Motor neuron (in vitro differentiated cells): ENCODE results near the gene MRTO4. TPM values are rescaled to one million over a fixed set of nuclear protein-coding genes. Genes with fewer than 3 reads are reported as not detected.
"Not testable (repeated sequence)": the region's sequence is repeated elsewhere in the genome, so short reads cannot be mapped to it uniquely, and the experiment has no call there.

Source experiments
- ATAC-seq, 8 experiments: fragments of 200-7000 bp; cut with Tn5 transposase; replicated peaks in 6 of 8; 2 replicates each; pipeline ENCODE4 v1.8.0; 2021; ENCODE audit warnings: mild to moderate bottlenecking in 8 of 8, moderate library complexity in 8 of 8
- H3K27ac ChIP-seq, 2 donors: fragments of 250-450 bp; sonication (Bioruptor Pico); 2 replicates each; pipeline ENCODE4 v1.9.0; 2021; ENCODE audit warnings: antibody characterized with exemption in 2 of 2, mild to moderate bottlenecking in 2 of 2, moderate library complexity in 1 of 2
- H3K4me1 ChIP-seq, 2 donors: fragments of 250-450 bp; sonication (Bioruptor Pico); replicated peaks in 1 of 2; 2 replicates each; pipeline ENCODE4 v1.6.1; 2021; ENCODE audit warnings: antibody characterized with exemption in 2 of 2, mild to moderate bottlenecking in 2 of 2, moderate library complexity in 1 of 2
- H3K4me3 ChIP-seq, 5 donors: fragments of 250-450 bp; sonication (Bioruptor Pico); 2 replicates each; pipeline ENCODE4 v1.9.0; 2021; ENCODE audit warnings: antibody characterized with exemption in 5 of 5, mild to moderate bottlenecking in 5 of 5, moderate library complexity in 4 of 5
- WGBS, 10 experiments: fragments of 450-650 bp; shearing (Covaris generic); methylation state at CpG; one replicate each; pipeline ENCODE4 v1.0.0; 2022; 5-methylcytosine and 5-hydroxymethylcytosine counted together
- in situ Hi-C, 9 experiments: fragments of 400-800 bp; cut with MboI; loops; one replicate each; pipeline ENCODE4 v1.15.0; 2021; ENCODE audit warnings: low sequenced_read_pairs in 9 of 9, low pct_unique_long_range_greater_than_20kb in 2 of 9; ENCODE audit not compliant: unreplicated experiment in 9 of 9
- total RNA-seq, 8 experiments: library from RNA; unstranded; fragments of 300-600 nt; gene quantifications; 2 replicates each; pipeline versions ENCODE4 v1.2.3 to v1.2.4, GENCODE V29; 2022

Gene MRTO4
- total RNA-seq, 8 experiments from 2014 or later, result 32.1 to 67.3 (median 35.7) TPM

- H3K27ac ChIP-seq, in situ Hi-C loops, H3K4me1 ChIP-seq: not testable (repeated sequence)
- 0 to 27% (median 20%) methylated on average over 1 to 30 of the region's 82 CpGs; no CpG with 5 or more reads in 3 of the 10 experiments for WGBS, 10 experiments
- H3K4me3 ChIP-seq, result peak within 1 kb of the TSS in 3 of 5 donors; percentile 5 to 25 (median 11)
- peak; percentile 43 to 99 (median 90) for ATAC-seq
These were observed 37.0 kb downstream of the MRTO4 start, which contains the start of gene AKR7A3 for GRCh38 chr1:19288324-19289241. Gene AKR7A3 (minus strand): TSS chr1:19288770. CDS start chr1:19288709, 61 bp downstream.

GRCh38 chr1:19289244-19289643, 37.6 kb downstream of the MRTO4 start:
- Histone ChIP-seq H3K4me1 (no peaks in the 10 kb centered on the region), H3K4me3 (no peak overlapping the region), H3K27ac (no peak overlapping the region)
- peak in 2 of 8 experiments; percentile 8 to 39 for ATAC-seq
- WGBS, 10 experiments, result 17 to 100% (median 61%) methylated on average over 1 to 2 of the region's 2 CpGs
- in situ Hi-C loops, result no loop called here

- no peak overlapping the region for H3K4me3 ChIP-seq
- WGBS, 10 experiments, result 71 to 100% (median 83%) methylated on average over 1 to 2 of the region's 2 CpGs; no CpG with 5 or more reads in 5 of the 10 experiments
- ATAC-seq, result no peak
- H3K27ac ChIP-seq, result no peak overlapping the region
- in situ Hi-C loops, result no loop called here
- H3K4me1 ChIP-seq, result no peaks in the 10 kb centered on the region
These were observed 43.0 kb downstream of the MRTO4 start for GRCh38 chr1:19294638-19295037.

- 83 to 100% (median 100%) methylated on average over 2 of the region's 2 CpGs; no CpG with 5 or more reads in 7 of the 10 experiments for WGBS, 10 experiments
These were observed 48.6 kb downstream of the MRTO4 start for GRCh38 chr1:19300211-19300610.

GRCh38 chr1:19304081-19304480, 52.5 kb downstream of the MRTO4 start:
- in situ Hi-C loops, result loop anchor here in 1 of 9 experiments (10.0 kb wide), 1 partner anchor 49 kb away; the partner anchor contains the start of genes EMC1 and MRTO4

More at GRCh38 chr1:19300211-19300610, 48.6 kb downstream of the MRTO4 start:
- no peaks in the 10 kb centered on the region for H3K4me1 ChIP-seq
- no peak for ATAC-seq
- in situ Hi-C loops, result loop anchor here in 1 of 9 experiments (10.0 kb wide), 1 partner anchor 45 kb away; the partner anchor contains the start of genes EMC1 and MRTO4
- no peak overlapping the region for H3K4me3 ChIP-seq
- H3K27ac ChIP-seq, result no peak overlapping the region

GRCh38 chr1:19305880-19306279, 54.3 kb downstream of the MRTO4 start:
- Histone ChIP-seq H3K27ac (no peak overlapping the region), H3K4me3 (no peak overlapping the region), H3K4me1 (peaks cover 4 to 5% of the 10 kb centered on the region in 2 donors)
- in situ Hi-C loops, result loop anchor here in 1 of 9 experiments (10.0 kb wide), 1 partner anchor 51 kb away; the partner anchor contains the start of genes EMC1 and MRTO4
- ATAC-seq, result peak in 1 of 8 experiments; percentile 20
- WGBS, 10 experiments, result 83 to 100% (median 91%) methylated on average over 1 to 6 of the region's 11 CpGs; no CpG with 5 or more reads in 4 of the 10 experiments

More at GRCh38 chr1:19304081-19304480, 52.5 kb downstream of the MRTO4 start:
- H3K27ac ChIP-seq, H3K4me3 ChIP-seq, H3K4me1 ChIP-seq, ATAC-seq: not testable (repeated sequence)
- 80 to 95% (median 87%) methylated on average over 1 to 4 of the region's 10 CpGs; no CpG with 5 or more reads in 6 of the 10 experiments for whole genome bisulfite sequencing, 10 experiments

- no peak overlapping the region for H3K4me3 ChIP-seq
- ATAC-seq, result no peak
- in situ Hi-C loops, result loop anchor here in 1 of 9 experiments (10.0 kb wide), 1 partner anchor 52 kb away; the partner anchor contains the start of genes EMC1 and MRTO4
- H3K27ac ChIP-seq, result no peak overlapping the region
- peaks cover 6 to 7% of the 10 kb centered on the region in 2 donors for H3K4me1 ChIP-seq
- WGBS, 10 experiments, result 80% methylated on average over 1 of the region's 6 CpGs; no CpG with 5 or more reads in 9 of the 10 experiments
These were observed 55.3 kb downstream of the MRTO4 start for GRCh38 chr1:19306941-19307340.

- Histone ChIP-seq H3K4me3 (no peak overlapping the region), H3K4me1 (peaks cover 8% of the 10 kb centered on the region in 2 donors), H3K27ac (no peak overlapping the region)
- in situ Hi-C loops, result loop anchor here in 1 of 9 experiments (10.0 kb wide), 1 partner anchor 53 kb away; the partner anchor contains the start of genes EMC1 and MRTO4
- 60 to 100% (median 95%) methylated on average over 1 to 8 of the region's 10 CpGs; no CpG with 5 or more reads in 6 of the 10 experiments for WGBS, 10 experiments
- ATAC-seq, result no peak
These were observed 56.3 kb downstream of the MRTO4 start for GRCh38 chr1:19307794-19308508.

- H3K4me1 ChIP-seq, result peaks cover 13% of the 10 kb centered on the region in 2 donors
- no peak overlapping the region for H3K27ac ChIP-seq
- WGBS, 10 experiments, result 94 to 95% methylated on average over 3 of the region's 3 CpGs; no CpG with 5 or more reads in 8 of the 10 experiments
- H3K4me3 ChIP-seq, result no peak overlapping the region
- in situ Hi-C loops, result loop anchor here in 1 of 9 experiments (10.0 kb wide), 1 partner anchor 54 kb away; the partner anchor contains the start of genes EMC1 and MRTO4
- ATAC-seq, result no peak
These were observed 56.9 kb downstream of the MRTO4 start for GRCh38 chr1:19308509-19308907.

- Histone ChIP-seq H3K4me3 (no peak overlapping the region), H3K27ac (no peak overlapping the region), H3K4me1 (peaks cover 13% of the 10 kb centered on the region in 2 donors)
- in situ Hi-C loops, result loop anchor here in 1 of 9 experiments (10.0 kb wide), 1 partner anchor 54 kb away; the partner anchor contains the start of genes EMC1 and MRTO4
- ATAC-seq, result peak in 2 of 8 experiments; percentile 2 to 7
- 57 to 93% (median 81%) methylated on average over 2 to 6 of the region's 6 CpGs; no CpG with 5 or more reads in 2 of the 10 experiments for WGBS, 10 experiments
These were observed 57.7 kb downstream of the MRTO4 start for GRCh38 chr1:19309123-19309813.
